Fibroblast of lung (primary cell): Measurements from ENCODE around the gene FAM3D. TPM values are rescaled to one million over a fixed set of nuclear protein-coding genes. Genes with fewer than 3 reads are reported as not detected.

Source experiments
- DNase-seq, 2 donors: peaks; one replicate each; pipeline versions ENCODE4 v3.0.0 to v3.0.0-alpha.2; 2010; ENCODE audit warnings: low read depth in 2 of 2
- H2AFZ ChIP-seq: 2 replicates; pipeline ENCODE4 v1.5.1; 2012; ENCODE audit warnings: low read length, control low read depth, inconsistent platforms
- H3K27ac ChIP-seq: 2 replicates; pipeline ENCODE4 v1.5.1; 2011; ENCODE audit warnings: low read length, control low read depth; ENCODE audit not compliant: insufficient read depth
- H3K27me3 ChIP-seq: 2 replicates; pipeline ENCODE4 v1.5.1; 2011; ENCODE audit warnings: mild to moderate bottlenecking, low read length; ENCODE audit not compliant: control insufficient read depth, insufficient read depth
- H3K36me3 ChIP-seq: 2 replicates; pipeline ENCODE4 v1.5.1; 2011; ENCODE audit warnings: low read length; ENCODE audit not compliant: control insufficient read depth, insufficient read depth
- H3K4me1 ChIP-seq: 2 replicates; pipeline ENCODE4 v1.5.1; 2011; ENCODE audit warnings: low read length; ENCODE audit not compliant: control insufficient read depth, insufficient read depth; ENCODE audit errors: extremely low read depth
- H3K4me2 ChIP-seq: 2 replicates; pipeline ENCODE4 v1.5.1; 2011; ENCODE audit warnings: low read length, control low read depth; ENCODE audit not compliant: insufficient read depth; ENCODE audit errors: extremely low read depth
- H3K4me3 ChIP-seq, 4 experiments: fragments of 200-600 bp in 1 of 4; sonication (generic) in 1 of 4; replicated peaks in 1 of 4; 2 replicates each; pipeline ENCODE4 v1.5.1; 2011 to 2016; ENCODE audit warnings: low read length in 4 of 4, low read depth in 3 of 4, mild to moderate bottlenecking in 3 of 4, control low read depth in 2 of 4, inconsistent platforms in 1 of 4, mixed read lengths in 1 of 4; ENCODE audit not compliant: insufficient read depth in 1 of 4; ENCODE audit errors: control extremely low read depth in 1 of 4
- H3K79me2 ChIP-seq: 2 replicates; pipeline ENCODE4 v1.5.1; 2012; ENCODE audit warnings: mild to moderate bottlenecking, low read length, inconsistent platforms; ENCODE audit not compliant: control insufficient read depth, insufficient read depth
- H3K9ac ChIP-seq: 2 replicates; pipeline ENCODE4 v1.5.1; 2011; ENCODE audit warnings: mild to moderate bottlenecking, low read length, control low read depth; ENCODE audit not compliant: insufficient read depth
- H3K9me3 ChIP-seq: 2 replicates; pipeline ENCODE4 v1.5.1; 2012; ENCODE audit warnings: low read depth, low read length; ENCODE audit not compliant: control insufficient read depth, insufficient read depth
- H4K20me1 ChIP-seq: 2 replicates; pipeline ENCODE4 v1.5.1; 2011; ENCODE audit warnings: low read length; ENCODE audit not compliant: control insufficient read depth, insufficient read depth; ENCODE audit errors: extremely low read depth
- CTCF ChIP-seq, 2 donors: IDR thresholded peaks in 1 of 2; conservative IDR thresholded peaks in 1 of 2; 1 replicate in 1 of 2; 2 replicates in 1 of 2; pipeline ENCODE4 v1.5.1; 2011 to 2012; ENCODE audit warnings: low read length in 2 of 2, control low read depth in 1 of 2, inconsistent platforms in 1 of 2, low read depth in 1 of 2, mild to moderate bottlenecking in 1 of 2
- EZH2 ChIP-seq: IDR thresholded peaks from 2 replicates; pipeline ENCODE4 v1.5.1; 2012; ENCODE audit warnings: low read length, control low read depth, mild to moderate bottlenecking; ENCODE audit errors: missing control alignments
- polyA plus RNA-seq, 2 donors: library from polyadenylated mRNA; depleted of rRNA in 1 of 2; stranded (reverse) in 1 of 2; unstranded in 1 of 2; fragments of >200 nt; gene quantifications; 2 replicates each; pipeline ENCODE4 v1.2.1, GENCODE V29; 2011 to 2012; ENCODE audit warnings: missing spikeins in 1 of 2
- total RNA-seq: library from RNA; depleted of rRNA; stranded (reverse); fragments of >200 nt; gene quantifications from 2 replicates; pipeline ENCODE4 v1.2.1, GENCODE V29; 2014

The FAM3D gene
- total and polyA plus RNA-seq, 2 donors (not counting 1 experiment from before 2014, with no cell fraction given), result not detected

- Histone ChIP-seq H3K4me2 (no peak overlapping the region), H3K9me3 (no peaks in the 10 kb centered on the region), H2AFZ (no peak overlapping the region), H3K27ac (no peak overlapping the region), H3K9ac (no peak overlapping the region), H3K27me3 (no peaks in the 10 kb centered on the region), H3K4me3 (no peak overlapping the region), H3K4me1 (no peaks in the 10 kb centered on the region), H4K20me1 (no peaks in the 10 kb centered on the region), H3K79me2 (no peaks in the 10 kb centered on the region), H3K36me3 (no peaks in the 10 kb centered on the region)
- TF ChIP-seq CTCF (conservative IDR thresholded peaks at IDR 0.05 in 1 of 2, IDR thresholded peaks at IDR 0.05 in 1 of 2; ENCODE audit: low read depth in 1 of 2, low read length in 2 of 2) (no peak), EZH2 (no peak)
- DNase-seq, result no peak
Observed at GRCh38 chr3:58708116-58708791, 41.7 kb upstream of the FAM3D start.

GRCh38 chr3:58707390-58707930 is 40.9 kb upstream of the FAM3D start:
- Histone ChIP-seq H3K4me1 (no peaks in the 10 kb centered on the region), H3K4me2 (no peak overlapping the region), H2AFZ (no peak overlapping the region), H3K9ac (no peak overlapping the region), H3K79me2 (no peaks in the 10 kb centered on the region), H4K20me1 (no peaks in the 10 kb centered on the region), H3K4me3 (no peak overlapping the region), H3K9me3 (no peaks in the 10 kb centered on the region), H3K27ac (no peak overlapping the region), H3K27me3 (no peaks in the 10 kb centered on the region), H3K36me3 (no peaks in the 10 kb centered on the region)
- no peak for DNase-seq
- no peak for TF ChIP-seq CTCF (conservative IDR thresholded peaks at IDR 0.05 in 1 of 2, IDR thresholded peaks at IDR 0.05 in 1 of 2; ENCODE audit: low read depth in 1 of 2, low read length in 2 of 2)

GRCh38 chr3:58706395-58707167 is 40.0 kb upstream of the FAM3D start:
- no peaks in the 10 kb centered on the region for H3K27me3 ChIP-seq
- H3K4me3 ChIP-seq, result no peak overlapping the region
- no peak overlapping the region for H3K27ac ChIP-seq
- TF ChIP-seq EZH2, result no peak
- no peak for TF ChIP-seq CTCF (conservative IDR thresholded peaks at IDR 0.05 in 1 of 2, IDR thresholded peaks at IDR 0.05 in 1 of 2; ENCODE audit: low read depth in 1 of 2, low read length in 2 of 2)
- H3K4me1 ChIP-seq, result no peaks in the 10 kb centered on the region
- no peak overlapping the region for H3K9ac ChIP-seq
- H3K36me3 ChIP-seq, result no peaks in the 10 kb centered on the region
- no peak for DNase-seq
- H4K20me1 ChIP-seq, result no peaks in the 10 kb centered on the region
- H2AFZ ChIP-seq, result no peak overlapping the region
- no peaks in the 10 kb centered on the region for H3K79me2 ChIP-seq
- no peak overlapping the region for H3K4me2 ChIP-seq
- H3K9me3 ChIP-seq, result no peaks in the 10 kb centered on the region
